ENCODE data around the gene BCKDK. TPM values are rescaled to one million over a fixed set of nuclear protein-coding genes. Genes with fewer than 3 reads are reported as not detected.

The BCKDK gene
- total and polyA plus RNA-seq, 2 of the 13 experiments (the other 11 are each of a cell fraction or from before 2014, with no cell fraction given): 24.9 to 42.6 TPM

- TF ChIP-seq, protein P1, sequence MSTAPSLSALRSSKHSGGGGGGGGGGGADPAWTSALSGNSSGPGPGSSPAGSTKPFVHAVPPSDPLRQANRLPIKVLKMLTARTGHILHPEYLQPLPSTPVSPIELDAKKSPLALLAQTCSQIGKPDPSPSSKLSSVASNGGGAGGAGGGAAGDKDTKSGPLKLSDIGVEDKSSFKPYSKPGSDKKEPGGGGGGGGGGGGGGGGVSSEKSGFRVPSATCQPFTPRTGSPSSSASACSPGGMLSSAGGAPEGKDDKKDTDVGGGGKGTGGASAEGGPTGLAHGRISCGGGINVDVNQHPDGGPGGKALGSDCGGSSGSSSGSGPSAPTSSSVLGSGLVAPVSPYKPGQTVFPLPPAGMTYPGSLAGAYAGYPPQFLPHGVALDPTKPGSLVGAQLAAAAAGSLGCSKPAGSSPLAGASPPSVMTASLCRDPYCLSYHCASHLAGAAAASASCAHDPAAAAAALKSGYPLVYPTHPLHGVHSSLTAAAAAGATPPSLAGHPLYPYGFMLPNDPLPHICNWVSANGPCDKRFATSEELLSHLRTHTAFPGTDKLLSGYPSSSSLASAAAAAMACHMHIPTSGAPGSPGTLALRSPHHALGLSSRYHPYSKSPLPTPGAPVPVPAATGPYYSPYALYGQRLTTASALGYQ (CRISPR knock-in tag; IDR thresholded peaks at IDR 0.05): no peak
- no peak for TF ChIP-seq DR1 (CRISPR knock-in tag; IDR thresholded peaks at IDR 0.05)
- no peak for TF ChIP-seq TP53 (CRISPR knock-in tag; conservative IDR thresholded peaks at IDR 0.05)
- no peak for TF ChIP-seq SIN3A (IDR thresholded peaks at IDR 0.05; ENCODE audit: borderline replicate concordance, low read depth, low read length)
- no peak for TF ChIP-seq ZNF318 (CRISPR knock-in tag; IDR thresholded peaks at IDR 0.05)
- TF ChIP-seq ZNF605 (CRISPR knock-in tag; IDR thresholded peaks at IDR 0.05): no peak
- no peak for TF ChIP-seq SPEN (CRISPR knock-in tag; IDR thresholded peaks at IDR 0.05; ENCODE audit: low read depth)
- TF ChIP-seq, protein P2, sequence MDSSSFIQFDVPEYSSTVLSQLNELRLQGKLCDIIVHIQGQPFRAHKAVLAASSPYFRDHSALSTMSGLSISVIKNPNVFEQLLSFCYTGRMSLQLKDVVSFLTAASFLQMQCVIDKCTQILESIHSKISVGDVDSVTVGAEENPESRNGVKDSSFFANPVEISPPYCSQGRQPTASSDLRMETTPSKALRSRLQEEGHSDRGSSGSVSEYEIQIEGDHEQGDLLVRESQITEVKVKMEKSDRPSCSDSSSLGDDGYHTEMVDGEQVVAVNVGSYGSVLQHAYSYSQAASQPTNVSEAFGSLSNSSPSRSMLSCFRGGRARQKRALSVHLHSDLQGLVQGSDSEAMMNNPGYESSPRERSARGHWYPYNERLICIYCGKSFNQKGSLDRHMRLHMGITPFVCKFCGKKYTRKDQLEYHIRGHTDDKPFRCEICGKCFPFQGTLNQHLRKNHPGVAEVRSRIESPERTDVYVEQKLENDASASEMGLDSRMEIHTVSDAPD (CRISPR knock-in tag; IDR thresholded peaks at IDR 0.05): no peak
- no peak for TF ChIP-seq BRD4 (CRISPR knock-in tag; IDR thresholded peaks at IDR 0.05)
- no peak for TF ChIP-seq ZNF468 (CRISPR knock-in tag; IDR thresholded peaks at IDR 0.05)
- peak; percentile 67 for TF ChIP-seq JUND (CRISPR knock-in tag; IDR thresholded peaks at IDR 0.05)
- no peak for TF ChIP-seq PRDM4 (CRISPR knock-in tag; IDR thresholded peaks at IDR 0.05; ENCODE audit: borderline replicate concordance)
Observed at GRCh38 chr16:31149894-31150890, 42.0 kb downstream of the BCKDK start, which contains the start of gene PRSS36 (continued).
